NCI-H146 treated with DMSO at 0.1 percent for 48 hours (cell line): ENCODE data around the gene ATAD3C.
"Not testable (repeated sequence)": the region's sequence is repeated elsewhere in the genome, so short reads cannot be mapped to it uniquely, and the experiment has no call there.

Experiments
- DNase-seq: peaks from one replicate; lab custom pipeline; 2025; ENCODE audit not compliant: unreplicated experiment; lab: John Stamatoyannopoulos, UW

Gene ATAD3C

GRCh38 chr1:1441002-1441888 is 8.2 kb upstream of the ATAD3C start:
- DNase-seq: no peak

- no peak for DNase-seq
Observed at GRCh38 chr1:1442069-1442770, 7.3 kb upstream of the ATAD3C start.

GRCh38 chr1:1446631-1447030 is 2.9 kb upstream of the ATAD3C start:
- not testable (repeated sequence) for DNase-seq

- DNase-seq: not testable (repeated sequence)
Observed at GRCh38 chr1:1450616-1451015, 1.1 kb downstream of the ATAD3C start.

- no peak for DNase-seq
Observed at GRCh38 chr1:1451696-1452364, 2.3 kb downstream of the ATAD3C start.

GRCh38 chr1:1452365-1452739 is 2.9 kb downstream of the ATAD3C start:
- DNase-seq: not testable (repeated sequence)

- DNase-seq: no peak
Observed at GRCh38 chr1:1452882-1453281, 3.4 kb downstream of the ATAD3C start.

- DNase-seq: not testable (repeated sequence)
Observed at GRCh38 chr1:1454286-1455056, 5.0 kb downstream of the ATAD3C start.

GRCh38 chr1:1455366-1455884 is 5.9 kb downstream of the ATAD3C start:
- DNase-seq: no peak

GRCh38 chr1:1455934-1456333 is 6.4 kb downstream of the ATAD3C start:
- not testable (repeated sequence) for DNase-seq

- not testable (repeated sequence) for DNase-seq
Observed at GRCh38 chr1:1456683-1457255, 7.3 kb downstream of the ATAD3C start.

- DNase-seq: not testable (repeated sequence)
Observed at GRCh38 chr1:1459156-1459555, 9.7 kb downstream of the ATAD3C start.

GRCh38 chr1:1459711-1460110 is 10.2 kb downstream of the ATAD3C start:
- not testable (repeated sequence) for DNase-seq

GRCh38 chr1:1460540-1461130 is 11.1 kb downstream of the ATAD3C start:
- DNase-seq: no peak

- DNase-seq: no peak
Observed at GRCh38 chr1:1461721-1462317, 12.3 kb downstream of the ATAD3C start.

GRCh38 chr1:1462318-1462966 is 13.0 kb downstream of the ATAD3C start:
- DNase-seq: no peak

- no peak for DNase-seq
Observed at GRCh38 chr1:1463312-1463711, 13.8 kb downstream of the ATAD3C start.

GRCh38 chr1:1468196-1468985 is 18.9 kb downstream of the ATAD3C start:
- not testable (repeated sequence) for DNase-seq
